IMR-90 (cell line): Measurements from ENCODE around the gene CD79A. TPM values are rescaled to one million over a fixed set of nuclear protein-coding genes. Genes with fewer than 3 reads are reported as not detected.

ENCODE experiments used
- ATAC-seq: fragments of 200-7000 bp; cut with Tn5 transposase; 2 replicates; pipeline ENCODE4 v1.9.1; 2020; ENCODE audit warnings: low read depth, mild to moderate bottlenecking, moderate library complexity
- BruUV-seq: library from RNA; stranded (reverse); fragments of 400-500 nt; replicated peaks from 2 replicates; lab custom pipeline; 2021; lab: Mats Ljungman, UMichigan
- CTCF ChIA-PET: fragments of 300-600 bp; formaldehyde crosslinking; extraction: SDS; loops from one replicate; lab custom pipeline; 2021; ENCODE audit warnings: antibody characterized with exemption; lab: Yijun Ruan, JAX
- POLR2A ChIA-PET: fragments of 300-600 bp; sonication (Branson Sonifier 250); formaldehyde crosslinking; loops from one replicate; lab custom pipeline; 2022; ENCODE audit warnings: antibody characterized with exemption; ENCODE audit not compliant: unreplicated experiment; lab: Charles Lee
- DNase-seq: peaks from one replicate; pipeline ENCODE4 v3.0.0; 2013
- H2AFZ ChIP-seq: replicated peaks from 2 replicates; pipeline ENCODE3; 2013; ENCODE audit warnings: low read length, mild to moderate bottlenecking; ENCODE audit not compliant: poor library complexity
- H2AK5ac ChIP-seq: 2 replicates; pipeline ENCODE4 v1.6.1; 2013; ENCODE audit warnings: low read depth, low read length, inconsistent platforms
- H2AK9ac ChIP-seq: replicated peaks from 2 replicates; pipeline ENCODE3; 2013; ENCODE audit warnings: mild to moderate bottlenecking, low read depth, low read length, moderate library complexity; ENCODE audit not compliant: poor library complexity
- H2BK120ac ChIP-seq: 2 replicates; pipeline ENCODE4 v1.6.1; 2013; ENCODE audit warnings: low read depth, low read length, inconsistent platforms
- H2BK15ac ChIP-seq: 3 replicates; pipeline ENCODE4 v1.6.1; 2013; ENCODE audit warnings: low read depth, low read length, inconsistent platforms
- H2BK20ac ChIP-seq: 2 replicates; pipeline ENCODE4 v1.6.1; 2013; ENCODE audit warnings: low read depth, mild to moderate bottlenecking, inconsistent platforms, low read length, moderate library complexity
- H2BK5ac ChIP-seq: 2 replicates; pipeline ENCODE4 v1.6.1; 2013; ENCODE audit warnings: mild to moderate bottlenecking, low read depth, low read length, inconsistent platforms; ENCODE audit not compliant: poor library complexity, severe bottlenecking
- H3K14ac ChIP-seq: replicated peaks from 2 replicates; pipeline ENCODE4 v1.6.1; 2013; ENCODE audit warnings: low read depth, low read length, inconsistent platforms
- H3K18ac ChIP-seq: 2 replicates; pipeline ENCODE4 v1.6.1; 2013; ENCODE audit warnings: low read depth, low read length, control low read depth
- H3K23ac ChIP-seq: 2 replicates; pipeline ENCODE4 v1.6.1; 2013; ENCODE audit warnings: low read depth, low read length, inconsistent platforms
- H3K27ac ChIP-seq: 2 replicates; pipeline ENCODE4 v1.5.1; 2013; ENCODE audit warnings: mild to moderate bottlenecking, control low read depth, low read length; ENCODE audit not compliant: insufficient read depth
- H3K27me3 ChIP-seq: 2 replicates; pipeline ENCODE4 v1.6.1; 2013; ENCODE audit warnings: low read length; ENCODE audit not compliant: control insufficient read depth, insufficient read depth
- H3K36me3 ChIP-seq: 2 replicates; pipeline ENCODE4 v1.6.1; 2013; ENCODE audit warnings: low read length, mixed read lengths; ENCODE audit not compliant: control insufficient read depth, insufficient read depth
- H3K4ac ChIP-seq: 2 replicates; pipeline ENCODE4 v1.6.1; 2013; ENCODE audit warnings: low read depth, low read length, inconsistent platforms
- H3K4me1 ChIP-seq: 2 replicates; pipeline ENCODE4 v1.6.1; 2013; ENCODE audit warnings: low read length, mixed read lengths; ENCODE audit not compliant: control insufficient read depth, insufficient read depth
- H3K4me2 ChIP-seq: 2 replicates; pipeline ENCODE4 v1.6.1; 2013; ENCODE audit warnings: low read depth, mild to moderate bottlenecking, control low read depth, low read length, moderate library complexity
- H3K4me3 ChIP-seq: 2 replicates; pipeline ENCODE4 v1.5.1; 2013; ENCODE audit warnings: low read depth, mild to moderate bottlenecking, control low read depth, low read length, moderate library complexity; ENCODE audit not compliant: insufficient read depth
- H3K56ac ChIP-seq: 2 replicates; pipeline ENCODE4 v1.6.1; 2013; ENCODE audit warnings: low read length, inconsistent platforms; ENCODE audit not compliant: insufficient read depth; ENCODE audit errors: extremely low read depth
- H3K79me1 ChIP-seq, 2 experiments: 2 replicates each; pipeline ENCODE4 v1.6.1; 2013; ENCODE audit warnings: low read length in 2 of 2, inconsistent platforms in 1 of 2, low read depth in 1 of 2
- H3K9ac ChIP-seq: 2 replicates; pipeline ENCODE4 v1.6.1; 2013; ENCODE audit warnings: low read depth, low read length, control low read depth
- H3K9me1 ChIP-seq: 2 replicates; pipeline ENCODE4 v1.6.1; 2013; ENCODE audit warnings: low read length, inconsistent platforms; ENCODE audit not compliant: insufficient read depth
- H3K9me3 ChIP-seq: 2 replicates; pipeline ENCODE4 v1.6.1; 2013; ENCODE audit warnings: low read length; ENCODE audit not compliant: control insufficient read depth, insufficient read depth
- H4K20me1 ChIP-seq: 2 replicates; pipeline ENCODE4 v1.6.1; 2013; ENCODE audit warnings: low read length, inconsistent platforms; ENCODE audit not compliant: insufficient read depth
- H4K5ac ChIP-seq: 2 replicates; pipeline ENCODE4 v1.6.1; 2013; ENCODE audit warnings: mild to moderate bottlenecking, low read depth, low read length, control low read depth
- H4K8ac ChIP-seq, 2 experiments: 2 replicates each; pipeline ENCODE4 v1.6.1; 2013; ENCODE audit warnings: low read depth in 2 of 2, low read length in 2 of 2, control low read depth in 1 of 2, inconsistent platforms in 1 of 2
- H4K91ac ChIP-seq: 2 replicates; pipeline ENCODE4 v1.6.1; 2013; ENCODE audit warnings: low read depth, low read length, inconsistent platforms; ENCODE audit not compliant: insufficient read depth
- BHLHE40 ChIP-seq: fragments of 150-350 bp; IDR thresholded peaks from 2 replicates; pipeline ENCODE4 v1.6.1; 2016; ENCODE audit warnings: mild to moderate bottlenecking, low read depth, low read length
- CEBPB ChIP-seq: IDR thresholded peaks from 2 replicates; pipeline ENCODE4 v1.6.1; 2012; ENCODE audit warnings: low read depth, low read length, improper control_type of control experiment
- CHD1 ChIP-seq: IDR thresholded peaks from 2 replicates; pipeline ENCODE4 v1.6.1; 2012; ENCODE audit warnings: low read depth, low read length, improper control_type of control experiment
- ELK1 ChIP-seq: fragments of 150-350 bp; IDR thresholded peaks from 2 replicates; pipeline ENCODE4 v1.6.1; 2016; ENCODE audit warnings: low read depth, mild to moderate bottlenecking, low read length, moderate library complexity, borderline replicate concordance
- FOS ChIP-seq: fragments of 150-350 bp; IDR thresholded peaks from 2 replicates; pipeline ENCODE4 v1.6.1; 2016; ENCODE audit warnings: low read depth, low read length
- MAFK ChIP-seq: IDR thresholded peaks from 2 replicates; pipeline ENCODE4 v1.6.1; 2012; ENCODE audit warnings: low read depth, low read length, improper control_type of control experiment
- MAZ ChIP-seq: IDR thresholded peaks from 2 replicates; pipeline ENCODE4 v1.6.1; 2012; ENCODE audit warnings: low read depth, mild to moderate bottlenecking, low read length, improper control_type of control experiment, moderate library complexity, borderline replicate concordance
- MXI1 ChIP-seq: IDR thresholded peaks from 2 replicates; pipeline ENCODE4 v1.6.1; 2012; ENCODE audit warnings: low read depth, mild to moderate bottlenecking, low read length, moderate library complexity, borderline replicate concordance
- NFE2L2 ChIP-seq: fragments of 150-350 bp; IDR thresholded peaks from 2 replicates; pipeline ENCODE4 v1.6.1; 2016; ENCODE audit warnings: low read depth, mild to moderate bottlenecking, low read length
- POLR2A ChIP-seq: IDR thresholded peaks from 2 replicates; pipeline ENCODE4 v1.6.1; 2012; ENCODE audit warnings: mild to moderate bottlenecking, low read depth, low read length
- RAD21 ChIP-seq: IDR thresholded peaks from 2 replicates; pipeline ENCODE4 v1.6.1; 2012; ENCODE audit warnings: low read length, improper control_type of control experiment
- RCOR1 ChIP-seq: IDR thresholded peaks from 2 replicates; pipeline ENCODE4 v1.6.1; 2012; ENCODE audit warnings: mild to moderate bottlenecking, low read length, improper control_type of control experiment; ENCODE audit not compliant: insufficient replicate concordance
- RFX5 ChIP-seq: IDR thresholded peaks from 2 replicates; pipeline ENCODE4 v1.8.0; 2012; ENCODE audit warnings: low read depth, mild to moderate bottlenecking, low read length, moderate library complexity
- SMC3 ChIP-seq: fragments of 150-350 bp; IDR thresholded peaks from 2 replicates; pipeline ENCODE4 v1.6.1; 2016; ENCODE audit warnings: low read depth, mild to moderate bottlenecking, antibody characterized with exemption, low read length, moderate library complexity
- USF2 ChIP-seq: fragments of 150-350 bp; IDR thresholded peaks from 2 replicates; pipeline ENCODE4 v1.6.1; 2017; ENCODE audit warnings: mild to moderate bottlenecking, antibody characterized with exemption, low read length, low read depth
- WGBS, 2 experiments: methylation state at CpG; one replicate each; pipeline versions ENCODE4 v1.1.5 to v1.1.7; 2013; ENCODE audit warnings: missing lambda C conversion rate in 2 of 2; ENCODE audit not compliant: insufficient read length in 1 of 2; ENCODE audit errors: extremely low coverage in 2 of 2; 5-methylcytosine and 5-hydroxymethylcytosine counted together
- dilution Hi-C: fragments of 300-500 bp; cut with HindIII; formaldehyde crosslinking; loops from one replicate; pipeline ENCODE4 v1.14.3; 2018; ENCODE audit warnings: low sequenced_read_pairs; ENCODE audit not compliant: unreplicated experiment
- in situ Hi-C: fragments of 300-500 bp; cut with MboI; formaldehyde crosslinking; loops from 3 replicates; pipeline ENCODE4 v1.14.3; 2019; ENCODE audit warnings: low sequenced_read_pairs, inconsistent platforms, mixed read lengths
- intact Hi-C: fragments of 100-400 bp; cut with micrococcal nuclease; formaldehyde crosslinking; loops from 2 replicates; pipeline ENCODE4 v1.10.0; 2022
- polyA plus RNA-seq, 3 experiments: library from polyadenylated mRNA; depleted of rRNA; stranded (reverse); fragments of >200 nt; gene quantifications; 2 replicates each; pipeline ENCODE4 v1.2.3, GENCODE V29; 2012; ENCODE audit warnings: low replicate concordance in 1 of 3
- total RNA-seq: library from RNA; depleted of rRNA; stranded (reverse); fragments of >200 nt; gene quantifications from 2 replicates; pipeline ENCODE4 v1.2.3, GENCODE V29; 2012

CD79A gene
- total and polyA plus RNA-seq, 2 of the 4 experiments (the other 2 are of a cell fraction), result 0.19 TPM; not detected in 1

GRCh38 chr19:41928754-41929535 is 51.9 kb downstream of the CD79A start:
- no peak overlapping the region; the same call in 2 of the 3 replicates for H2BK15ac ChIP-seq
- peak overlapping the region; percentile 5 for H3K4me3 ChIP-seq
- intact Hi-C loops, result no loop called here
- BruUV-seq, result no TSS peak
- peak overlapping the region; percentile 76 for H2AK9ac ChIP-seq
- H2BK20ac ChIP-seq, result no peak overlapping the region
- H3K4ac ChIP-seq, result no peak overlapping the region
- dilution Hi-C loops, result no loop called here
- H4K20me1 ChIP-seq, result peaks cover 23% of the 10 kb centered on the region
- H3K9me1 ChIP-seq, result no peaks in the 10 kb centered on the region; the same call in 1 of the 2 replicates
- 1% methylated on average over 14 of the region's 29 CpGs; no CpG with 5 or more reads in 1 of the 2 experiments for WGBS, 2 experiments
- no peak overlapping the region for H4K91ac ChIP-seq
- ATAC-seq (no peak), DNase-seq (no peak)
- H3K4me1 ChIP-seq, result peaks cover 7% of the 10 kb centered on the region
- peak overlapping the region; percentile 75 for H3K4me2 ChIP-seq
- H4K8ac ChIP-seq, result no peak overlapping the region
- peaks cover 3% of the 10 kb centered on the region; the same call in 1 of the 2 replicates for H3K9me3 ChIP-seq
- no peak overlapping the region for H3K9ac ChIP-seq
- peak overlapping the region; percentile 58; the same call in 1 of the 2 replicates for H2AK5ac ChIP-seq
- TF ChIP-seq POLR2A (no peak), FOS (no peak), RFX5 (no peak), CHD1 (no peak), CEBPB (no peak), SMC3 (no peak), MAFK (no peak), MAZ (no peak), BHLHE40 (no peak), RCOR1 (no peak), USF2 (no peak), NFE2L2 (no peak), ELK1 (no peak), MXI1 (no peak), RAD21 (no peak)
- no peak overlapping the region for H2BK5ac ChIP-seq
- H3K56ac ChIP-seq, result no peak overlapping the region
- H3K18ac ChIP-seq, result no peak overlapping the region
- POLR2A ChIA-PET, result no interaction called here
- no peaks in the 10 kb centered on the region for H3K36me3 ChIP-seq
- in situ Hi-C loops, result no loop called here
- CTCF ChIA-PET, result no interaction called here
- H2AFZ ChIP-seq, result peak overlapping the region; percentile 81
- no peak overlapping the region for H4K5ac ChIP-seq
- H3K79me1 ChIP-seq, result no peaks in the 10 kb centered on the region
- H3K27me3 ChIP-seq, result peaks cover 91% of the 10 kb centered on the region
- H2BK120ac ChIP-seq, result no peak overlapping the region
- H3K14ac ChIP-seq, result no peak overlapping the region
- H3K23ac ChIP-seq, result peak overlapping the region; percentile 84; the same call in 1 of the 2 replicates
- H3K27ac ChIP-seq, result no peak overlapping the region
